Endometrium (tissue), 2 donors: ENCODE measurements around the gene LIG3.
A peak's percentile ranks its signal among the peaks of the same experiment; 100 is the strongest.
"Not testable (repeated sequence)": the region's sequence is repeated elsewhere in the genome, so short reads cannot be mapped to it uniquely, and the experiment has no call there.

Source experiments
- FAIRE-seq: peaks from 2 replicates; lab custom pipeline; 2012; peaks lifted over from hg19 to GRCh38; lab: Jason Lieb, UNC
- donor health status: control.
- donor health status: control.

Gene LIG3

DNA sequence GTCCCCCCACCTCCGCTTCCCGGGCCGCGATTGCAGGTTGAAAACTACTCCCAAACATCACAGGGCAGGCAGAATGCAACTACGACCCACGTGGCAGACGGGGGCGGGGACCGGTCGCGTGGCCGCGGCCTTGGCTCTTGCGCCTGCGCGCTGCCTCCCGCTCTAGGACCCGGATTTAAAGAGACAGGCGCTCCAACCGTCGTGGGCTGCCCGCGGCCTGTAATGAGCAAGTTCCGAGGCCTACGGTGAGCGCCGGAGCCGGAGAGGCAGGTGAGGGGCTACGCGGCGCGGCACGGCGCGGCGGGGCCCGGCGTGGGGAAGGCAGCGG, at the start of gene LIG3:
Gene LIG3 (plus strand): TSS at position 160 of the 328 bp plus-strand sequence. CDS start 2,494 bp downstream, outside the sequence.
- no peak for FAIRE-seq

DNA sequence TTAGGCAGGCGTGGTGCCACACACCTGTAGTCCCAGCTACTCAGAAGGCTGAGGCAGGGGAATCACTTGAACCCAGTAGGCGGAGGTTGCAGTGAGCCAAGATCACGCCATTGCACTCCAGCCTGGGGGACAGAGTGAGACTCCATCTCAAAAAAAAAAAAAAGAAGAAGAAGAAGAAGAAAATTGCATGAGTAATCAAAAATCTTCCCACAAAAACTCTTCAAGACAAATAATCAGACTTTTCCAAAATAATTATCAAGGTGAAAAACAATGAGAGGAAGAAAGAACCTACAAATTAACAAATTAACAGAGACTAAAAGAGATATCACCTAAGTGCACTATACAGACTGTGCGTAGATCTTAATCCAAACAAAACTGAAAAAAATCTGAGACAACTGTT, 29.5 kb upstream of the LIG3 start:
- not testable (repeated sequence) for FAIRE-seq

DNA sequence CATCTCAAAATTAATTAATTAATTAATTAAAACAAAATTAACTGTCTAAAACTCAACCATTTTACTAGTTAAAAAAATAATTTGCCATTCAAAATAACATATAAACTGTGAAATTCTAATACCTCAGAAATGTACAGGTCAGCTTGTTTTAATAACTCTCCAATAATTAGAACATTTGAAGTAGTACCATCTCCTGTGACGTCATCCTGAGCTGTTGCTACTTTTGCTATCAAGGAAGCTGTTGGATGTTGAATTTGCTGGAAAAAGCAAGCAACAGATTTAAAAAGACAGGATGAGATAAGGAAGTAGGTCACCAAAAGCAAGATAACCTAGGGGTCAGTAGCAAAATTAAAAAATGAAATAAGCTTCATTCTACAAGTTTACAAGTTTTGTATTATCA, 21.9 kb upstream of the LIG3 start:
- no peak for FAIRE-seq

DNA sequence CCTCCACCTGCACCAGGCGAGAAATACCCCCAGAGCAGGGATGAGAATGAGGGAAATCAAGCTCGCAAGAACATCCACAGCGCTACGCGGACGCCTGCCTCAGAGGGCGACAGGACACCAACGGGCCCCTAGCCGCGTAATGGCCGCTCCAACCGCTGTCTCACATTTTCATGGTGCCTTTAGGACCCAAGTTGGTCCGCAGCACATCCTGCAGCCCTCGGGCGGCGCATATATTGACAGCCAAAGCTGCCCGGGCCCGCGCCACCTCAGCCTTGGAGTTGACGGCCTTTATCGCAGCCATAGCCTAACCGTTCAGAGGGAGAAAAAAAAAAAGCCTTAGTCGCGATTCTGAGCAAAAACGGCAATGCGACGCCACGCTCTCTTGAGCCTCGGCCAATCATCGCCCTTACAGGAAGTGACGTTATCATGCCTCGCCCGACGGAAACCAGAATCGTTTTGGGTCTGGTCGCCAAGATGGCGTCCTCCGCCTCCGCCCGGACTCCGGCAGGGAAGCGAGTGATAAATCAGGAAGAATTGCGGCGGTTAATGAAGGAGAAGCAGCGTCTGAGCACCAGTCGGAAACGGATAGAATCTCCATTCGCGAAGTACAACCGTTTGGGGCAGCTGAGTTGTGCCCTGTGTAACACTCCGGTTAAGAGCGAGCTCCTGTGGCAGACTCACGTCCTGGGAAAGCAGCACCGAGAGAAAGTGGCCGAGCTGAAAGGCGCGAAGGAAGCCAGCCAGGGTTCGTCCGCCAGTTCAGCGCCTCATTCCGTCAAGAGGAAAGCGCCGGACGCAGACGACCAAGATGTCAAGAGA, 19.0 kb upstream of the LIG3 start, which contains the start of the genes CCT6B and ZNF830:
Gene CCT6B (minus strand): TSS at position 368 of the 819 bp plus-strand sequence. CDS start 67 bp downstream, at position 301.
Gene ZNF830 (plus strand): TSS at position 448 of the 819 bp plus-strand sequence. CDS start 27 bp downstream, at position 475.
- peak; percentile 84 for FAIRE-seq

DNA sequence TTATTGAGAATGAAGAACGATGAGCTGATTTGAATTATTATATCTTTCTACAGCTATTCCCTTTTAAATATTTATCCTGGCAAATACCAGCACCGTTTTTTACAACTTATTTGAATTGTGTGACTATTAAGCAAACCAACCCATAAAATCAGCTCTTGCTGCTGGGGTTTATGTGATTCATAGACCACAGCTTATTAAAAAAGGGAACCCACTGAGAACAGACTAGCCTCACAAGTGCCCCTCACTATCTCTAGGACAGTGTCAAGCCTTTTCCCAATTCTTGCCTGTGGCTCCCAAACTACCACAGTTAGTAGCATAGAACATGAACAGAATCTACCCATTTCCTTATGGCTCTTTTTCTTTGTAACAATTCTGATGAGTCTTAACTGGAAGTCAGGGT, 6.1 kb upstream of the LIG3 start:
- no peak for FAIRE-seq

DNA sequence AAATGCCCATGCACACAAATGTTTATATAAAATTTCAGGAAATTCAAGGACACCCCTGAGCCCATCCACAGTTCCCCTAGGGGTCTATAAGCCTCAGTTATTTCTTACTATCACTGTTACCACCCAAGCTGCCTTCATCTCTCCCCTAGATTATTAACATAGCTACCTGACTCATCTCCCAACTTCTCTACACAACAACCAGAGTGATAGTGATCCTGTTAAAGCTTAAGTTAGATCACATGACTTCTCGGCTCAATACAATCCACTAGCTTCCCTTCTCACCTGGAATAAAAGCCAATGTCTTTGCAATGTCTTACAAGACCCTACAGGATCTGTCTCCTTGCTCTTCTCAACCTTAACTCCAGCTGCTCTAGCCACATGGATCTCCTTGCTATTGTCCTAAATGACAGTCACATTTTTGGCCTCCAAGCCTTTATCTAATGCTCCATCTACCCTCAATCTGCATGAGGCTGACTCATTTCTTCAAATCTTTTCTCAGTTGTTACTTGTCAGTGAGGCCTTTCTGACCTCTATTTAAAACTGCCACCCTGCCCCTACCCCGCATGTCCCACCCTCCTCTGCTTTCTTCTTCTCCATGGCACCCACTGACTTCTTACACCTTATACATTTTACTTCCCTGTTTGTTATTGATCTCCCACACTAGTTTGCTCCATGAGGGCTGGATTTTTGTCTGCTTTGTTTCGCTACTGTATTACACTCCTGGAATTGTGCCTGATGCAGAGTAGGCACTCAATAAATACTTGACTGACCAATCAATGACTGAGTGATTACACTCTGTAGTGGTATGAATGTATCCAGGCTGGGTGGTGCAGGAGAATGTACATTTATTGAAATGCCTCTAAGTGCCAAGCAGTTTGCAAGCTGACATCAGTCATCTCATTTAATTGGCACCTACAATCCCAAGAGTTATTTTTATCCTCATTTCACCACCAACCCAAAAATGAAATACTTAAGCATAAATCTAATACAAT, 5.2 kb upstream of the LIG3 start:
- FAIRE-seq = no peak

DNA sequence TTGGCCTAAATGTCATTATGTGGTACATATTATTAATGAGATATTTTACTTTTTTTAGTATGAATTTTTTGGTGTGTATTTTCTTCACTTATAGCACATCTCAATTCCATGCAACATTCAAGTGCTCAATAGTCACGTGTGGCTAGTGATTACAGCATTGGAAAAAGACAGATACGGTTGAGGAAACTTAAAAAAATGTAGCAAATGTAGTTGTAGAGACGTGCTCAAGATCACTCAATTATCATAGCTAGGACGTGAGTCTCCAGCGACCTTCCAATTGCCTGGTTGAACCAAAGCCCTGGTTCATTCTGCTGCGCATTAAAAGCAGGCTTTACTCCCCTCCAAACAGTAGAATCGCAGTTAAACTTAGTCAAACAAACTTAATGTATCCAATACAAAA, 1.2 kb upstream of the LIG3 start:
- FAIRE-seq = no peak

DNA sequence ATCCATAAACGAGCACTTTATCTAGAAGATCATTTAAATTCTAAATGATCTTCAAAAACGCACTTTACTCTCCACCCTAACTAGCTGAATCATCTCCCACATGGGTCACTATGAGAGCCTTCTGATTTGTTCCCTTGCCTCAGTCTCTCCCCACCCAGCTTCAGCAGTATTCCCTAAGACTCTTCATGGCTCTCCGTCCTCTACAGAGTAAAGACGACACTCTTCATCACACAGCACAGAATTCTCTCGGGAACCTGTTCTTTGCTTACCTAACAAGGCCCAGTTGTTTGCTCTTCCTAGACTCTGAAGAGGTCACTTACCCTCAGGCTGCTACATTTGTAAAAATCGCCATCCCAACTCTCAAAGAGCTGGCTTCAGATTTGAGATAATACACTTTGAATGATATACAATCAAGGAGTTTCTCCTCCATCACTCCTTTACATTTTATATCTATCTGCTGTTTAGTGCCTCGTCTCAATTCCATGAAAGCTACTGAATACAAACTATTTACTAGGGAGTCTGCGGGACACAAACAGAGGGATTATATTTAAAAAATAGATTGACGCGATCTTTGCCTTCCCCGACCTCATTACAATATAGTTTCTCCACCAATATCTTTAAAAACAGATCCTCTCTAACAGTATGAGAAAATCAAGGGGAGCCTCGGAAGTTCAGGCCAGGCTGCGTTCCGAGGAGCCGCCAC, 511 bp upstream of the LIG3 start:
- no peak for FAIRE-seq

DNA sequence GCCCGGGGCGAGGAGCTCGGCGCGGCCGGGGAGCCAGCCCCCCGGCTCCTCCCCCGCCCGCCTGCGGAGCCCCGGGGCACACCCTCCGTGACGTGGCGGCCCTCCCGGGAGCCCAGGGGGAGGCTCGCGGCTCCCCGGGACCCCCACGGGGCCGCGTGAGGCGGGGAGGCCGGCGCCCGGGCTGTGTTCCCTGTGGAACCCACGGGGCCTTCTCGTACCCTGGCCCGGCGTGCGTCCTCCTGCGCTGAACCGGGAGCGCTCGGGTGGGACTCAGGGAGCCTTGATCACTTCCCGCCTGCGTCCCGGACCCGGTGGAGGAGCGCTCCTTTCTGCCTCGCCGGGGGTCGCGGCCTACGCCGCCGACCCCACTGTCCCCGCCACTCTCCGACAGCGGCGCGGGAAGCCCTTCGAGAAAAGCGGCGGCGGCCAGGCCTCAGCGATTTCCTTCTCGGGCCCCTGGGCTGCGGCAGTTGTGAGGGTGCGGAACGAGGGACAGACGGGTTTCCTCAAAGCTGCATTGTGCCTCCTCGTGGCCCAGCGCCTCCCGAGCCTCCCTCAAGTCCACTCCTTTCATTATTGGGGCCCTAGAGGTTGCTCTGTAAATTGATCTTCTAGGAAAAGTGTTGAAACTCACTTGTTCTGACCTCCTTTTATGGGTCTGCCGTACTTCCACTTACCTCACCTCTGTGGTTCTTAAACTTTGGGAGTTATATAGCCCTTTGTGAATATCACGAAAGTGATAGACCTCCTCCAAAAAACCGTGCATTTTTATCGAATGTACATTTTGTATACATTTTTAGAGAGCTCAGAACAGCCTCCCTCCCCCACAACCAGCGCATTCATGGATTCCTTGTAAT, 597 bp downstream of the LIG3 start:
- FAIRE-seq = no peak

DNA sequence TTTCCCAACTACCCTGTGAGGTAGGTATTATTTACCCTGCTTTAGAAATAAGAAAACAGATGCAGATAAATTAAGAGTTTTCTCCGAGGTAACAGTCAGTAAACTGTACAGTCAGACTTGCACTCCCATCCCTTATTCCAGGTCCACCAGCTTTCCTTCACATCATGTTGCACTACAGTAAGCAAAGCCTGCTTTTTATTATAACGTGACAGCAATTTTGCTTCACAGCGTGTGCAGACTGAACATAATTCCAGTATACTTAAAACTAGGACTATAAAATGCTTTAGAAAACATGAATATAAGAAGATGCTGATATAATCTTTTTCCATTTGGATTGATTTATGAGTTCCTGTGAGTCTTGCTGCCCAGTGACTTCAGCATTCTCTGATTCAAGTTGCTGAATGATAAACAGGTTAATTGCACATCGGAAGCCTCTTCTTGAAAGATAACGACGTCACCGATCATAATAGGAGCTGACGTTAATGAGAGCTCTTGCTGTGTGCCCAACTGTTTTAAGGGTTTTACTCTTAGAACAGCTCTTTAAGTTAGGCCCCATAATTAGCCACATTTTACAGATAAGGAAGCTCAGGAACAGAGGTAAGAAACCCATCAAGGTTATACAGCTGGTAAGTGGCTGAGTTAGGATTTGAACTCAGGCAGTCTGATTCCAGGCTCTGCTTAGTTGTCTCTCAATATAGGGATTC, 1.4 kb downstream of the LIG3 start:
- FAIRE-seq = no peak

DNA sequence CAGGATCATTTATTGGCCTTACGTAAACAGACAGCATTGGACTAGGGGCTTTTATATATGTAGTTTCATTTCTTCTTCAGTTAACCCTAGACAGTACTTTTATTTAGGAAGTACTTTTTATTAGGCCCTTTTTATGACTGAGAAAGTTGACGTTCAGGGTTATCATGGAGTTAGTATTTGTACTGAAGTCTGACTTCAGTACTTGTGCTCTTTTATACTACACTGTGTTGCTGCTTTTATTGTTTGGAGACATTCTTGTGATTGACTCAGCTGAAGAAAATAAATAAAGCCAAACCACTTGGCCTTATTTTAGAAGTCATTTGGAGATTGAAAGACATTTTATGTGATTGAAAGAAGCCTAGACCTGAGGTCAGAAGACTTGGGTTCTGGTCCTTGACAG, 6.9 kb downstream of the LIG3 start:
- FAIRE-seq = no peak

DNA sequence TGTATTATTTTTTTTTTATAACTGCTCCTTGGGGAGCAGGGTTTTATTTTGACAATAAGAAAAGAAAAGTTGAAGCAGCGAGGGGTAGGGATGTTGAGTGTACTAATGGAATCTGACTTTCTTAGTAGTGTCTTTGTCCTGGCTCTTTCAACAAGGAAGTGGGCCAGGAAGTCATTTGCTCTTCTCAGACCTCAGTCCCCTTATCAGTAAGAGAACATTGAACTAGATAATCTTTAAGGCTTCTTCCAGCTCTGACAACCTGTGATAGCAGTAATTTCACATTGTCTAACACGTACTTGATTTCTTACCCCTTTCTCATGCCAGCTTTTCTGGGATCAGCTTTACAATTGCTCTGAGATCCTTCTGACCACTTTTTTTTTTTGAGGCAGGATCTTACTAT, 8.3 kb downstream of the LIG3 start:
- no peak for FAIRE-seq

DNA sequence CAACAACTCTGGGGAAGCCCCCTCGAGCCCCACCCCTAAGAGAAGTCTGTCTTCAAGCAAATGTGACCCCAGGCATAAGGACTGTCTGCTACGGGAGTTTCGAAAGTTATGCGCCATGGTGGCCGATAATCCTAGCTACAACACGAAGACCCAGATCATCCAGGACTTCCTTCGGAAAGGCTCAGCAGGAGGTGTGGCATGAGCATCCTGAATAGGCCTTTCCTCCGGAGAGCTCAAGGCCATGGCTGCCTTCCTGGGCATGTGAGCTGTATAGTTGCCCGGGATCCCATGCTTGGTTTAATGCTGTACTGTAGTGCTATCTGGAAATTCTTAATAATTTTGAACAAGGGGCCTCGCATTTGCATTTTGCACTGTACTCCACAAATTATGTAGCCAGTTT, 9.2 kb downstream of the LIG3 start:
- FAIRE-seq = no peak

DNA sequence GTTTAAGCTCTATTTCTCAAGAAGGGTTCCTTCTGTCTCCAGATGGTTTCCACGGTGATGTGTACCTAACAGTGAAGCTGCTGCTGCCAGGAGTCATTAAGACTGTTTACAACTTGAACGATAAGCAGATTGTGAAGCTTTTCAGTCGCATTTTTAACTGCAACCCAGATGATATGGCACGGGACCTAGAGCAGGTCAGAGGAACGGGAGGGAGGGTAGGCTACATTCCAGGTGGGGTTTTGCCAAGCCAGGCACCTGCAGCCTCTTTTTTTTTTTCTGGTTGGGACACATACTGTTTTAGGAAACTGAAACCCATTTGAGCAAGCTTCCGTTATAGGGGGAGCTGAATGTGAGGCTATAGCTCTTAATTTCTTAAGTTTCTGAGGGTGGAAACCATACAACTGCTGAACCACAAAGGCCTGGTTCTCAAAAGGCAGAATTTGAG, 10.6 kb downstream of the LIG3 start:
- no peak for FAIRE-seq

DNA sequence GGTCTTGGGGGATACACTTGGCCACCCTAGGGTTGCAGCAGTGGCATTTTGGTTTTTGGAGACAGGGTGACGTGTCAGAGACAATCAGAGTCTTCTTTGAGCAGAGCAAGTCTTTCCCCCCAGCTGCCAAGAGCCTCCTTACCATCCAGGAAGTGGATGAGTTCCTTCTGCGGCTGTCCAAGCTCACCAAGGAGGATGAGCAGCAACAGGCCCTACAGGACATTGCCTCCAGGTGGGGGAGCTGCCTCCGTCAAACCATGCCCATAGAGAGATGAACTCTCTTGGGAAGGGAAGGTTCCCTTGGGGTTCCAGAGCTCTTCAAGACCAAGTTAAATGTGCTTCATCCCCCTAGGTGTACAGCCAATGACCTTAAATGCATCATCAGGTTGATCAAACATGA, 11.3 kb downstream of the LIG3 start:
- FAIRE-seq = no peak

DNA sequence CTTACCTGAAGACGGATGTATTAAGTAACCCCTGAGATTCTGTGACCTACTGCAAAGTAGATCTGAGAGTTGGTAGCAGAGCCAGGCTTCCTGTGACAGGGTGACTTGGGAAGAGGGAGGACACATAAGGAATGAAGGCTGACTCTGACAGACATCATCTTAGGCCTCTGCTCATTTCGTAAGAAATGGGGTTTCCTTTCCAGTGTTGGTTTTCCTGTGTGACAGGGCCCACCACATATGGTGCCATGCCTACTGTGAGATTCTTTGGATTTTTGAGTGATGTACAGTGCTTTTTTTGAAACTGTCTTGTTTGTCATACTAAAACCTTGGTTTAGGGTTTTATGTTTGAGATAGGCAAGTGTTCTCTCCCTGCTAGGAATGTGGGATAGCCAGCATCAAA, 12.7 kb downstream of the LIG3 start:
- FAIRE-seq = no peak

DNA sequence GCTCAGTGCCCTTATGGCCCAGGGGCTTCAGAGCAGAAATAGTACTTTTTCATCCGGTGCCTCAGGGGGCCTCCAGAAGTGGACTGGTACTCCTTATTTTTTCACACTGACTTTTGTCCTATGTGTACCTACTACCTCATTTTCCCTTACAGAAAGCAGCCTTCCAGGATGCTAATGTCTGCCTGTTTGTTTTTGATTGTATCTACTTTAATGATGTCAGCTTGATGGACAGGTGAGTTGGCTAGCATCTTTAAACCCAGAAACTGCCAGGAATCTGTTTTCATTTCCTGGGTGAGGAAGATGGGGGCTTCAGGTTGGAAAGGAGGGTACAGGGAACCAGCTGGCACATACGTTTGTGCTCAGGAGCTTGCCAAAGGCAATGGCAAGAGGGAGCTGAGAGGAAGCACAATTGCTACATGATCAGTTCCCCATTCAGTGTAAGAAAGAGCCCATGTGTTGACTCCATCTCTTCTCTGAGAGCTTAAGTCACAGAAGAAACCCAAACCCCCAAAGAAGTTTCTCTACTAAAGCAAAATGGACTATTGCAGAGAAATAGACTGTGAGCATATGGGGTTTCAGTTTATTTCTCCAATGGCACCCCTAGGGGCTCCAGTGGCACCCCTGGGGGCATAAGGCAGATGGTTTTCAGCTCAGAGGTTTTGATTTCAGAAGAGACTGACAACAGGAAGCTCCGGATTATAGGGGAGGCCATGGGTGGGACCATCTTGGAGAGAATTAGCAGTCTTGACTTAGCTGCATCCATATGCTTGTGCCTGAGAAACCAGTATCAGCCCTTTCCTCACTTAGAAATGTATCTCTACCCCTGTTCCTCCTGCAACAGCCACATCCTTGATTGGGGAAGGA, 16.3 kb downstream of the LIG3 start:
- no peak for FAIRE-seq

DNA sequence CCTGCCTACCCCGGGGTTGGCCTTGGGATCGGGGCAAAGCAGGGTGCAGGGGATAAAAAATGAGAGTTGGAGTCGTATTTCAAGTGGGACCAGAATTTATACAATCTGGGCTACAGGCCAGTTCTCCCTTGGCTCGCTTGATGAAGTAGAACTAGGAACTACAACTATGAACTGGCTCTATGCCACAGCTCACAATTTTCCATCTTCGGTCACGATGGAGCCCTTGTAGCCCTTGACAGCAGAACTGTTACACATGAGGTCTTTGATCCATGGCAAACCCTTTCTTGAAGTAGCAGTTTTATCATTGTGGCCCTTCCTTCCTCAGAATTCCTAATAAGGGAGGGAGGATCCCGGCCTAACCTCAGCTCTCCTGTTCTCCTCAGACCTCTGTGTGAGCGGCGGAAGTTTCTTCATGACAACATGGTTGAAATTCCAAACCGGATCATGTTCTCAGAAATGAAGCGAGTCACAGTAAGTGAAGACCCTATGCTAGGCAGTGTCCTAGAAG, 17.1 kb downstream of the LIG3 start:
- peak; percentile 50 for FAIRE-seq

DNA sequence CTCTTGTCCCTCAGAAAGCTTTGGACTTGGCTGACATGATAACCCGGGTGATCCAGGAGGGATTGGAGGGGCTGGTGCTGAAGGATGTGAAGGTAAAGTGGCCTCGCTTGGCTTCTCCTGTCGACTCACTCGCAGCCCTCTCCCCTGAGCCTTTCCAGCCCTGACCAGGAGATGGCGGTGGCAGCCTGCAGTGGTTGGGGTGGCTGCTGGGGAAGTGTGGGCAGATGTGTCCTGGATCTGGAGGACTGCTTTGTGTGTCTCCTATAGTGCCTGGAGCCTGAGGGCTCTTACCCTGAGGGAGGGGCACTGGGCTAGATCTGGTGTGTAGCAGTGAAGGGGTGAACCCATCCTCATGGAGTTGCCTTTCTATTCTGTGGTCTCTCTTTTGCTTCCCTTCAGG, 17.9 kb downstream of the LIG3 start:
- FAIRE-seq = no peak
